GM18951 (cell line): ENCODE measurements around the gene CCDC116.

ENCODE experiments used
- POLR2A ChIP-seq: IDR thresholded peaks from 4 replicates; pipeline ENCODE4 v1.6.1; 2011; ENCODE audit warnings: mild to moderate bottlenecking; ENCODE audit not compliant: insufficient read length, insufficient read depth; ENCODE audit errors: extremely low read depth
- in situ Hi-C: fragments of 300-500 bp; cut with MboI; formaldehyde crosslinking; loops from one replicate; pipeline ENCODE4 v1.12.0; 2022; ENCODE audit warnings: low sequenced_read_pairs, mixed read lengths, inconsistent platforms; ENCODE audit not compliant: unreplicated experiment

Gene CCDC116

GRCh38 chr22:21642584-21643448 lies 10.3 kb downstream of the CCDC116 start:
- TF ChIP-seq POLR2A = peak; percentile 38
- in situ Hi-C loops = loop anchor here (25.0 kb wide), 1 partner anchor 231 kb away; the partner anchor contains the start of gene HIC2

GRCh38 chr22:21643533-21644357 lies 11.2 kb downstream of the CCDC116 start:
- in situ Hi-C loops = loop anchor here (25.0 kb wide), 1 partner anchor 231 kb away; the partner anchor contains the start of gene HIC2
- no peak for TF ChIP-seq POLR2A

DNA sequence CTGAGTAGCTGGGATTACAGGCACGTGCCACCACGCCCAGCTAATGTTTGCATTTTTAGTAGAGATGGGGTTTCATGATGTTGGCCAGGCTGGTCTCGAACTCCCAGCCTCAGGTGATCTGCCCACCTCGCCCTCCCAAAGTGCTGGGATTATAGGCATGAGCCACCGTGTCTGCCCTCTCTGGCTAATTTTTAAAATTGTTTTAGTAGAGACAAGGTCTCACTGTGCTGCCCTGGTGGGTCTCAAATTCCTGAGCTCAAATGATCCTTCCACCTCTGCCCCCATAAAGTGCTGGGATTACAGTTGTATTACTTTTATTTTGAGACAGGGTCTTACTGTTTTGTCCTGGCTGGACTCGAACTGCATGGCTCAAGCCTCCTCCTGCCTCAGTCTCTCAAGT lies 13.0 kb downstream of the CCDC116 start:
- in situ Hi-C loops = loop anchor here (25.0 kb wide), 1 partner anchor 233 kb away; the partner anchor contains the start of gene HIC2

DNA sequence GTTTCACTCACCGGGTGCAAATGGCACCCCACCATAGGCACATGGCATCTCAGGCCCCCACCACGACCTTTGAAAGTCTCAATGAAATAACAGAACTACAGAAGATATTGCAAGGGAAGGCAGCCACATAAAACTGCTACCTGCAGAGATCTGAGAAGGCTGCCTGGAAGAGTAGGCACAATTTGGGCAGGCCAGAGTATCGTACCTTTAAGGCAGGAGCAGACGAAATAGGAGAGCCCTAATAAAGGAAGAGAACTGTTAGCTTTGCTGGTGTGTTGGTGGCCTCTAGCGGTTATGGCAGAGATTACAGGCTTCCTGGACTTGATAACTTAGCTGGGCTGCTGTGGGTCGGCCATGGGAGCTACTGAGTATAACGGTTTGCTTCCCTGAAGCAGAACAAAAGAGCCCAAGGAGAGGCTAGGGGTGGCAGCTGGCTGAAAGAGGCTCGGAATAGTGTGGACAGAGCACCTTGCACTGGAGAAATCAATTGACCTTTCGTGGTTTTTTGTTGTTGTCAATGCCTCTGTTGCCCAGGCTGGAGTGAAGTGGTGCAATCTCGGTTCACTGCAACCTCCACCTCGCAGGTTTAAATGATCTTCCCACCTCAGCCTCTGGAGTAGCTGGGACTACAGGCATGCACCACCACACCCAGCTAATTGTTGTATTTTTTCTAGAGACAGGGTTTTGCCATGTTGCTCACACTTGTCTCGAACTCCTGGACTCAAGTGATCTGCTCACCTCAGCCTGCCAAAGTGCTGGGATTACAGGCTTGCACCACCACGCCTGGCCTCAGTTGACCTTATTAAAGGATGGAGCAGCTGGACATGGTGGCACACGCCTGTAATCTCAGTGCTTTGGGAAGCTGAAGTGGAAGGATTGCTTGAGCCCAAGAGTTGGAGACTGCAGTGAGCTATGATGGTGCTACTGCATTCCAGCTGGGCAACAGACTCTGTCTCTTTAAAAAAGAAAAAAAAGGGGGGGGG lies 14.3 kb downstream of the CCDC116 start:
- no peak for TF ChIP-seq POLR2A
- in situ Hi-C loops = loop anchor here (25.0 kb wide), 1 partner anchor 235 kb away; the partner anchor contains the start of gene HIC2

DNA sequence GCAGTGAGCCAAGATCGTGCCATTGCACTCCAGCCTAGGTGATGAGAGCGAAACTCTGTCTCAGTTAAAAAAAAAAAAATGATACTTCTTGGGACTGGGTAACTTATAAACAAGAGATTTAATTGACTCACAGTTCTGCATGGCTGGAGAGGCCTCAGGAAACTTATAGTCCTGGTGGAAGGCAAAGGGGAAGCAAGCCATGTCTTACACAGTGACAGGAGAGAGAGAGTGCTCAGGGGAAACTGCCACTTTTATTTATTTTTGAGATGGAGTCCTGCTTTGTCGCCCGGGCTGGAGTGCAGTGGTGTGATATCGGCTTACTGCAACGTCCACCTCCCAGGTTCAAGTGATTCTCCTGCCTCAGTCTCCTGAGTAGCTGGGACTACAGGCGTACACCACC lies 17.7 kb downstream of the CCDC116 start:
- no peak for TF ChIP-seq POLR2A
- in situ Hi-C loops = no loop called here

- in situ Hi-C loops = no loop called here
- TF ChIP-seq POLR2A = no peak
These were observed 18.4 kb downstream of the CCDC116 start for GRCh38 chr22:21650823-21651520.

DNA sequence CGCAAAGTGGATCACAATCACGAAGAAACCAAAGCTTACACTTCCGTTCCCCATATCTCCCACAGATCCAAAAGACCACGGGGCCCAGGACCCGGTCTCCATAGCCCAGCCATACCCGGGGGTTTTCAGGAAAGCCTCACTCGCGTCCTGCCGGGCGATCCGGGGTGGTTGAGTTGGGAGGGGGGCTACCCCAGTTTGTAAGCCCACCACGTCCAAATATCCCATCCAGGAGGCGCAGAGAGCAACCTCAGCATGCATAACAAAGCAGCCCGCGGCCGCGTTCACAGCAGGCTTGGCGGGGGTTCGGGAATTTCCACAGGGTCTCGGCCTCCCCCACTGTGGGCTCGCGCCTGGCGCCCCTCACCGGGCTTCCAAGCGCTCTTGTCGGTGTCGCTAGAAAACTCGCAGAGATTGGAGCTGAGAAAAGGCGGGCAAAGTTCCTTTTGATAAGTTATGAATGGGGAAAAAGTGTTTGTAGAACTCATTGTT lies 19.0 kb downstream of the CCDC116 start:
- TF ChIP-seq POLR2A = no peak
- in situ Hi-C loops = no loop called here

GRCh38 chr22:21652010-21652546 lies 19.5 kb downstream of the CCDC116 start:
- peak; percentile 81 for TF ChIP-seq POLR2A
- in situ Hi-C loops = no loop called here

- in situ Hi-C loops = no loop called here
- no peak for TF ChIP-seq POLR2A
These were observed 20.3 kb downstream of the CCDC116 start for GRCh38 chr22:21652547-21653545.

- in situ Hi-C loops = no loop called here
- no peak for TF ChIP-seq POLR2A
These were observed 24.4 kb downstream of the CCDC116 start for GRCh38 chr22:21657020-21657359.

DNA sequence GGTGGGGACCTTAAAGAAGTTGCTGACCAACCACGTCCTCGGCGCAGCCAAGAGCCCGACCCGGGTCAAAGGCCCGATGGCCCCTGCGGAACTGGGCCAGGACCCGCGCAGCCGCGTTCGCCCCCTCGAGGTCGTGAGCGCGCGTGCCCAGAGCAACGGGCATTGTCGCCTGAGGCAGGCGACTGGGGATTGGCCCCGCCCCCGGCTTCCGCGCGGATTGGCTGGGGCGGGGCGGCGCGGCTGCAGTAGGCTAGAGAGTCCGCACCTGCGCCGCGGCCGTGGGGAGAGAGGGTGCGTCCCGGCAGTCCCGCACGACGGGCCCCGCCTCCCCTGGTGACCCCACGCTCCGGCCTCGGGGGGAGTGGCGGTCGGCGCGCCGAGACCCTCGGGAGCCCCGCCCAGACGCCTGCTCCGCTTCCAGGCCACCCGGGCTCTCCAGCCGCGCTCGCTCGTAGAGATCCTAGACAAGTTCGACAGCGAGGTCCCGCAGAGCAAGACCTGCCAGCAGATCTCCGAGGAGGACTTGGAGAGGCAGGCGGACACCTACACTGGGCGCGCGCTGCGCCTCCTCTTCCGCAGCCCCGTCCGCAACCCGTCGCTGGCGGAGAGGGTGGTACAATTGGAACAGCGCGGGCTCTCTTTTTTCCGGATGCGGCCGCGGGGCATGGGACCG lies 24.9 kb downstream of the CCDC116 start:
- in situ Hi-C loops = no loop called here
- TF ChIP-seq POLR2A = peak; percentile 58
